NCI-H2227 treated with DMSO at 0.1 percent for 48 hours (cell line): Measurements from ENCODE around the gene DPP9.

ENCODE experiments used
- DNase-seq: peaks from one replicate; lab custom pipeline; 2025; lab: John Stamatoyannopoulos, UW

The DPP9 gene

GRCh38 chr19:4656102-4656501 lies 67.5 kb downstream of the DPP9 start:
- DNase-seq = no peak

DNA sequence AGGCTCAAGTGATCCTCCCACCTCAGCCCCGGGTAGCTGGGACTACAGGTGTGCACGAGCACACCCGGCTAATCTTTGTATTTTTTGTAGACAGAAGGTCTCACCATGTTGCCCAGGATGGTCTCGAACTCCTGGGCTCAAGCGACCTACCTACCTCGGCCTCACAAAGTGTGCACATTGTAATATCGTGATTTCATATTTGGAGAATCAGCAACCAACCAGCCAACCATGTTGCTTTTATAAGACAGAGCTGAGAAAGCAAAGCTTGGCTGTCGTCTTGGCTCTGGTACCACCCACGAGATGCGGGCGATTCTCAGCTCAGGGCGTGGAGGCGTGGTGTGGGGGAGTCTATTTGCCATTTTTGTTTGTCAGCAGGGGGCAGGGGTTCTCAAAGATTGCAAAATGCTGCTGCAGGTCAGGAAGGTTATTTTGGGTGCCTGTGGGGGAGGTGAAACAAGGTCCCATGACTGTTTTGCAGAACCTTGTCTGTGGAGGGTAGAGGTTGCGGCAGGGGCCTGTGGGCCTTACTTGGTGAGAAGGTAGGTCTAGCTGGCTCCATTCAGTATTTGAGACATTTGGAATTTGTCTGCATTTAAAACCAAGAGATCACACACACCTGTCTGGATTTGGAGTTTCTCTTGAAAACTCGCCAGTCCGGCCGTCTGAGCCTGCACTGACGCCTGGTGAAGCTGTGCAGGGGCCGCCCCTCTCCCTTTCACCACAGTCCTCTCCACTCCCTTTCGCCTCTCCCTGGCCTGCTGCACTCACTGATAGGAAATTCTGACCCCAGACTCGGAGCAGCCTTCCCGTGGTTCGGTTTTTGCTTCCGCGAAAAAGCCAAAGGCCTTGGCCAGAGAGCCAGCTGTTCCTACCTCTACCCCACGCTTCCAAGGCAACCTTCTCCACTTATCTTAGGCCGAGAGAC lies 68.9 kb downstream of the DPP9 start:
- no peak for DNase-seq

GRCh38 chr19:4653793-4654436 lies 69.7 kb downstream of the DPP9 start:
- no peak for DNase-seq

DNA sequence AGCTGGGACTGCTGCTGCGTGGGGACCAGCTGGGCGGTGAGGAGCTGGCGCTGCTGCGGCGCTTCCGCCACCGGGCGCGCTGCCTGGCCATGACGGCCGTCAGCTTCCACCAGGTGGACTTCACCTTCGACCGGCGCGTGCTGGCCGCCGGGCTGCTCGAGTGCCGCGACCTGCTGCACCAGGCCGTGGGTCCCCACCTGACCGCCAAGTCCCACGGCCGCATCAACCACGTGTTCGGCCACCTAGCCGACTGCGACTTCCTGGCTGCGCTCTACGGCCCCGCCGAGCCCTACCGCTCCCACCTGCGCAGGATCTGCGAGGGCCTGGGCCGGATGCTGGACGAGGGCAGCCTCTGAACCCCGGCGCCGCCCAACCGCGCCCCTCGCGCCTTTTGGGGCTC lies 71.6 kb downstream of the DPP9 start:
- DNase-seq = no peak

- no peak for DNase-seq
Measured at GRCh38 chr19:4650159-4650558, 73.5 kb downstream of the DPP9 start.

GRCh38 chr19:4649392-4650047 lies 74.1 kb downstream of the DPP9 start:
- DNase-seq = no peak

GRCh38 chr19:4647676-4648644 lies 75.7 kb downstream of the DPP9 start:
- DNase-seq = no peak

GRCh38 chr19:4645718-4646117 lies 77.9 kb downstream of the DPP9 start:
- DNase-seq = no peak

GRCh38 chr19:4642625-4643024 lies 81.0 kb downstream of the DPP9 start:
- DNase-seq = no peak

- DNase-seq = no peak
Measured at GRCh38 chr19:4641132-4641531, 82.5 kb downstream of the DPP9 start.

DNA sequence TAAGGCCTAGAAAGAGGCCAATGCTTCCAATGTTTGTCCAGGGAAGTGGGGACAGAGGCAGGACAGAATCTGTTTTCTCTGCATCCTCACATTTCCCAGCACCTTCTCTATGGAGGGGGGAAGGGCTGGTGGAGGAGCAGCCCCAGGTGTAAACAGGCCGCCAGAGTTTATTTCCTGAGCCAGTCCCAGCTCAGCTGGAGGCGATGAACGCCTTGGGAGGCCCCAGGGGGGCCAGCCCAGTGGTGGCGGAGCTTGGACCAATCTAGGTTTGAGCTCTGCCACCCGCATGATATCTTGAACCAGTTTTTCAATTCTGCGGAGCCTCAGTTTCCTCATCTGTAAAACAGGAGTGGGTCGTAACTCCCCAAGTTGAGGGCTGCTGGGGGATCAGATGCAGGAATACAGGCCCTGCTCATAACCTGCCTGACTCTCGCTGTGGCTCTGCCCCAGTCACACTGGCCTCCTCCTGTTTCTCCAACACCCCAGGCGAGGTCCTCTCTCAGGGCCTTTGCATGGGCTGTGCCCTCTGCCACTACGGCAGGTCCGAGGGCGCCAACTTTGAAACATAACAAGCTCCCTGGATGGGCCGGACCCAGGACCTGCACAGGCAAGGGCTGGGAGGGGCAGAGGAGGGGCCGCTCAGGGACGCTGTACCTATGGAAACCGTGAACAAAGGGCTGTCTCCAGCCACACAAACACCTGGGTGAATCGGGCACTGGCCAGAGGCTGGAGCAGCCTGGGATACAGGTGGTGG lies 83.2 kb downstream of the DPP9 start:
- no peak for DNase-seq

GRCh38 chr19:4639531-4640246 lies 84.0 kb downstream of the DPP9 start:
- no peak for DNase-seq

- DNase-seq = peak; percentile 86
Measured at GRCh38 chr19:4638828-4639530, 84.7 kb downstream of the DPP9 start, which contains the start of gene TNFAIP8L1. TSS of gene TNFAIP8L1 (plus strand) at chr19:4639516. CDS start at chr19:4651870, 12,354 bp downstream.

GRCh38 chr19:4638317-4638716 lies 85.3 kb downstream of the DPP9 start:
- DNase-seq = no peak

GRCh38 chr19:4636761-4637160 lies 86.9 kb downstream of the DPP9 start:
- no peak for DNase-seq

DNA sequence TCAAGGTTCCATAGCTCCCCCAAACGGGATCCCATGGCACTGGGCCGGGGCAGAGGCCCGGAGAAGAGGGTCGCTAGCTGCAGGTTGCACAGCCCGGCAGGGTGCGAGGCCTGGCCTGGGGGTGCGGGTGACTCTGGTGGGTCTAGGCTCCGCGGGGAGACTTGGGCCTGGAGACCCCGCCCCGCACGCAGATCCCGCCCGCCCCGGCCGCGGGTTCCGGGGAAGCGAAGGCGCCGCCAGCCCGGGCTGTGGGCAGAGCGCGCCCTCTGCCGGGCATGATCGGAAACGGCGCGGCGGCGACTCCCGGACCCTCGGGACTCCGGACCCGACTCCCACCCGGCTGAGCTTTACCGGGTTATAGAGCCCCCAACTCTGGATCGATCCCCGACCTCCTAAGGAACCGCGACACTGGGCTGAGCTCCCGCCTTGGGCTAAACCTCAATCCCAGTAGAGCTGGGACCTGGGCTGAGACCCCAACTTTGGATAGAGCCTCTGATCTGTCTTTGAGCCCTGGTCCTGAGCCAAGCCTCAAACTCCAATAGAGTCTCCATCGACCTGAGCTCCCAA lies 87.4 kb downstream of the DPP9 start:
- DNase-seq = peak; percentile 45

GRCh38 chr19:4635754-4636116 lies 87.9 kb downstream of the DPP9 start:
- no peak for DNase-seq

- DNase-seq = no peak
Measured at GRCh38 chr19:4633140-4633967, 90.3 kb downstream of the DPP9 start.
